Stomach (tissue), 4 donors: ENCODE measurements around the gene TBCD.

Experiments
- CTCF ChIP-seq, 7 experiments: fragments of 450-650 bp in 4 of 7; fragments of 200-600 bp in 3 of 7; sonication (generic) in 3 of 7; IDR thresholded peaks; one replicate each; pipeline ENCODE4 v1.5.1; 2016 to 2019; ENCODE audit warnings: antibody characterized with exemption in 7 of 7, control low read depth in 2 of 7, mild to moderate bottlenecking in 1 of 7
- EP300 ChIP-seq: sonication (generic); formaldehyde crosslinking; IDR thresholded peaks from one replicate; pipeline ENCODE4 v1.6.1; 2017; ENCODE audit warnings: antibody characterized with exemption
- POLR2AphosphoS5 ChIP-seq, 3 donors: sonication (generic); formaldehyde crosslinking; IDR thresholded peaks; one replicate each; pipeline ENCODE4 v1.6.1; 2016; ENCODE audit warnings: antibody characterized with exemption in 3 of 3

GRCh38 chr17:82883419-82884031 is 131.7 kb downstream of the TBCD start:
- no peak for TF ChIP-seq POLR2AphosphoS5 (IDR thresholded peaks at IDR 0.05)
- no peak for TF ChIP-seq CTCF (IDR thresholded peaks at IDR 0.05)
- TF ChIP-seq EP300, result no peak
